ENCODE results near the gene MUTYH.

The MUTYH gene

GRCh38 chr1:45348609-45348965 lies 8.3 kb upstream of the MUTYH start:
- no peak for DNase-seq

- no peak for DNase-seq
Measured at GRCh38 chr1:45348020-45348419, 7.8 kb upstream of the MUTYH start.

- no peak for DNase-seq
Measured at GRCh38 chr1:45346473-45346872, 6.2 kb upstream of the MUTYH start.

- no peak for DNase-seq
Measured at GRCh38 chr1:45345014-45345413, 4.8 kb upstream of the MUTYH start.

DNA sequence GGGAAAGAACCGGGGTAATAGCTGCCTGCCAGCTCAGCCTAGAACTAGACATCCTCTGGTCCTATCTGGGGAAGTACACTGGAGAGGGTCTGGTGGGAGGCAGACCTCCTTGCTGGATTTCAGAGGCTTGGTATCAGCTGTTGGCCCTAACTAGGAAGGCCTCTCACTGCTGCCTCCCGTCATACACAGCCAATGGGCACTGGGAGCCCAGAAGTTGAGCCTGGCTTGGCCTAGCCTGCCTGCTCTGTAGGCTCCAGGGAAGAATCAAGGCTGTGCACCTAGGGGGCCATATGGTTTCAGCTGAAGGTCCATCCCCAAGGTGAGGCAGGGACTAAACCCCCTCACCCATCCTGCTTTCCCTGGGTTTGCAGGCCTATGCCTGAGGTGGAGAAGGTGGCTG lies 4.3 kb upstream of the MUTYH start:
- no peak for DNase-seq

DNA sequence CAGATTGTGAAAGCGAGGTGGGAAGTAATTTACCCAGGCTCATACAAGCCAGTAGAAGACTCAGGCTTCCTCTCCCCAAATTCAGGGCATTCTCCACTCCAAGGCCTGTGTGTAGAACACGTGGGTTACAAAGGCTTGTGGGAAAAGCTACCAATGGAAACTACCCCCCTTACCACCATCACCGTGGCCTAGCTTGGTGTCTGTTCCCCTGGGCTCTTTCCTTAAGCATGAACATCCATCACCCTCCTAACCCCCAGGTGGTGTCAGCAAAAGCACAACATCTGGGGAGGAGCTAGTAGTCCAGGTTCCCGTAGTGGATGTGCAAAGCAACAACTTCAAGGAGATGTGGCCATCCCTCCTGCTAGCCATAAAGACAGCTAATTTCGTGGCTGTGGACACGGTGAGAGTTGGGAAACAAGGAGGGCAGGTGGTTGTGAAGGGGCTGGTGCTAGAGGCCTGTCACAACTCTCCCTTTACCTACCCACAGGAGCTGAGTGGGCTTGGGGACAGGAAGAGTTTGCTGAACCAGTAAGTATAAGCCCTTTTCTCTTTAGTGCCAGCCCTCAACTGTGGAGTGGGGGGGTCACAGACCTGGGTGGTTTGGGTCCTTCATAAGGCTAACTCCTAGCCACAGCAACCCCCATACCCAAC lies 701 bp upstream of the MUTYH start:
- peak; percentile 15 for DNase-seq

GRCh38 chr1:45337630-45338325 lies 2.5 kb downstream of the MUTYH start:
- DNase-seq: no peak

GRCh38 chr1:45335855-45336324 lies 4.3 kb downstream of the MUTYH start:
- DNase-seq: no peak

DNA sequence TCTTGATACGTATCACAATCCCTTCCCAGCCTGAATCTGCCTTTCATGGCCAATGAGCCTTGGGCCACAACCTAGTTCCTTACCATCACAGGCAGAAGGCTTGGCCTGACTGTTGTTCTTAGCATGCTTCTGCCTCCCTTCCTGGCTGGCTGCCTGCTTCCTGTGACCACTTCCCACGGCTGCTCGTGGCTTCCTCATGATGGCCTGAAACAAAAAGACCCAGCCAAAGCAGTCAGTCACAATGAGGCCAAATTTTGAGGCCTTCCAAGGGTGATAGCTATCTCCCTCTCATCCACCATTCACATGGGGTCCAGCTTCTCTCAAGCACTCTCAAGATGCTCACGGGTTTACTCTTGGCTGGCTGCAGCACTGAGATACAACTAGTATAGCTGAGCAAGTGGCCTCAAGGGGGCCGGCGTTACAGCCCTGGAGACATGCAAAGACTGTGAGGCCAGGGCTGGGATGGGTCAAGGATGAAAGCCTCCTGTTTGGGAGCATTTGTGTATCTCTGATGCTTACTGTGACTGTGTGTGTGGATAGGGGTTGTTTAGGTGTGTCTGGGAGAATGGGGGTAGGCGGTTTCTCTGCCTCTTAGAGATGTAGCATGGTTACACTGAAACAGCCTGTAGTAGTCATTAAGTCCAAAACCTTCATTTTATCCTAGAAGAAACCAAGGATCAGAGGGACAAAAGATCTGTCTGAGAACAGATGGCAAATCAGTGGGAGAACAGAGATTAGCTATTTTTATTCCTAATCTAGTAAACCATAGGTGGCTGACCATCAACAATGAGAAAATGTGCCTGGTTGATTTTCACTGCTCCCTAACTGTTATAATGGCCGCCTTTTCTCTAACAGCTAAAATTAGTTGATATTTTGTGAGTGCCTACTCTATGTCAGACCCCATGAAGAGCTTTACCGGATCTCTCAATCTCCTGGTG lies 5.7 kb downstream of the MUTYH start:
- no peak for DNase-seq

DNA sequence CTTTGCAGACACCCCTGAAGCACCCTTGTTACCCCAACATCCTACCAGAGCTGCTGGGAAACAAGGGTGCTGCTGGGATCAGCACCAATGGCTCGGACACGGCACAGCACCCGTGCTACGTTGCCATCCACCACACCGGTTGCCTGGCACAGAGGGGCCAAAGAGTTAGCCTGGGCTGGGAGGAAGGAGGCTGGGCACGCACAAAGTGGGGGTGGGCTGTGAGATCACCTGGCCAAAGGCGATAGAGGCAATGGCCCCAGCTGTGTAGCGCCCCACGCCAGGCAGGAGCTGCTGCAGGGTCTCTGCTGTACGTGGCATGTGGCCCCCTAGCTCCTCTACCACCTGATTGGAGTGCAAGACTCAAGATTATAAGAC lies 7.9 kb downstream of the MUTYH start:
- DNase-seq: no peak

GRCh38 chr1:45331436-45332345 lies 8.5 kb downstream of the MUTYH start:
- DNase-seq: no peak

DNA sequence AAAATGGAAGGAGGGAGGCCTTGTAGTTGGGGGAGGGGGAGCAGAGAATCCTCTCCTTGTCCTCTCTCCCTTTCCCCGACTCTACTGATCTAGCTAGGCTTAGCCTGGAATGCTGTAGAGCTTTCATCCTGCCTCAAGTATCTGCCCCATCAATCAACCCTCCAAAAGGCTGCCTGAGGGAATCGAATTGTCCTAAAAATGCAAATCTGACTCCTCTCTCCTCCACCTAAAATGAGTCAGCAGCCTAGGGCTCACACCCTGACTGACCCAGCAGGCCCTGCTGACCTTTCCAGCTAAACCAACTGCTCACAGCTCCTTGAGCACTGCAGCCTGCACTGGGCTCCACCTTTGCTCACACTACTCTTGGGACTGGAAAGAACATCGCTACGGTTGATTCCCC lies 10.8 kb downstream of the MUTYH start:
- DNase-seq: no peak

GRCh38 chr1:45328680-45329079 lies 11.6 kb downstream of the MUTYH start:
- DNase-seq: no peak

DNA sequence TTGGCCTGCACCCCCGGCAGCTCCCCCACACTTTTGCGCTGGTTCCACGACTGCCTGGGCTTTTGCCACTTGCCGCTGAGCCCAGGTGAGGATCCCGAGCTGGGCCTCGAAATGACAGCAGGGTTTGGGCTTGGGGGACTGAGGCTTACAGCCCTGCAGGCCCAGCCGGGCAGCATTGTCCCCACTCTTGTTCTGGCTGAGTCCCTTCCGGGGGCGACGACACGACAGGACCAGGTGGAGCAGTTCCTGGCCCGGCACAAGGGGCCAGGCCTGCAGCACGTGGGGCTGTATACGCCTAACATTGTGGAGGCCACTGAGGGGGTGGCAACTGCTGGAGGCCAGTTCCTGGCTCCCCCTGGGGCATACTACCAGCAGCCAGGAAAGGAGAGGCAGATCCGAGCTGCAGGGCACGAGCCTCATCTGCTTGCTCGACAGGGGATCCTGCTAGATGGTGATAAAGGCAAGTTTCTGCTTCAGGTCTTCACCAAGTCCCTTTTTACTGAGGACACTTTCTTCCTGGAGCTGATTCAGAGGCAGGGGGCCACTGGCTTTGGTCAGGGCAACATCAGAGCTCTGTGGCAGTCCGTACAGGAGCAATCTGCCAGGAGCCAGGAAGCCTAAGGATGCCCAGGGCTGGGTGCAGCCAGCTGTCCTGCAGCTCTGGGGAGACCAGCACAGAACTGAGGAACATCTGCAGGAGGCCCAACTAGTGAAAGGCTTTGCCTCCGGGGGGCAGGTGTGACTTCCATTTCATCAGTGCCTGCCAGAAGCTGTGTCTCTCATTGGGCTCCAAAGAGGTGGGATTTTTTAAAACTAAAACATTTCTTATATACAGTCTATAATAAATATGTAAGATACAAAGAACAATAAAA lies 12.4 kb downstream of the MUTYH start:
- DNase-seq: peak; percentile 35

DNA sequence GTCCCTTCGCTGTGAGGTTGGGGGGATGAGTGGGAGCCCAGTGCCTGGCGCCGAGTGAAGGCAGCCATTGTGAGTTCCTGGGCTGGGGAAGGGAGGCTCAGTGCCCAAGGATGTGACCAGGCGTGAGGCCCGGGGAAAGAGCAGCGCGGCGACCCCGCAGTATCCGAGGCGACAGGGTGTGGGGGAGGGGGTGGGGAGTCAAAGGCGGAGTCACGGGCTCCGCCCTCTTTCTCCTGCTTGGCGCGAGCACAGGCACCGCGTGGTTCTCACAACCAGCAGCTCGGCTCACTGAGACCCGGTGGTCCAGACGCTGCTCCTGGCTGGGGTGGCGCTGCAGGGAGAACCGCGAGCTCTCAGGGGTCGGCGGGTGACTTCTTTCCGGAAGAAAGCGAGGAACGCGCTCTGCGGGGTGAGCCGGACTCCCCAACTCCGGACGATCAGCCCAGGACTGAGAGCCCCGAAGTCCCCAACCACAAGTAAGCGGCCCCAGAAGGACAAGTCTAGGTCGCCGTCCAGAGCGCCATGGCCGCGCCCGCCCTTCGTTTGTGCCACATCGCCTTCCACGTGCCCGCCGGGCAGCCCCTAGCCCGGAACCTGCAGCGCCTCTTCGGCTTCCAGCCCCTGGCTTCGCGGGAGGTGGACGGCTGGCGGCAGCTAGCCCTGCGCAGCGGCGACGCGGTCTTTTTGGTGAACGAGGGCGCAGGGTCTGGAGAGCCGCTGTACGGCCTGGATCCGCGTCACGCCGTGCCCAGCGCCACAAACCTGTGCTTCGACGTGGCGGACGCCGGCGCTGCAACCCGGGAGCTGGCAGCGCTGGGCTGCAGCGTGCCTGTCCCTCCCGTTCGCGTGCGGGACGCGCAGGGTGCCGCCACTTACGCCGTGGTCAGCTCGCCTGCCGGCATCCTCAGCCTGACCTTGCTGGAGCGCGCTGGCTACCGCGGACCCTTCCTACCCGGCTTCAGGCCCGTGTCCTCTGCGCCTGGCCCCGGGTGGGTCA lies 13.3 kb downstream of the MUTYH start, which contains the start of gene HPDL:
Gene HPDL (plus strand): TSS at position 269 of the 997 bp plus-strand sequence. CDS start 254 bp downstream, at position 523.
- peak; percentile 43 for DNase-seq

DNA sequence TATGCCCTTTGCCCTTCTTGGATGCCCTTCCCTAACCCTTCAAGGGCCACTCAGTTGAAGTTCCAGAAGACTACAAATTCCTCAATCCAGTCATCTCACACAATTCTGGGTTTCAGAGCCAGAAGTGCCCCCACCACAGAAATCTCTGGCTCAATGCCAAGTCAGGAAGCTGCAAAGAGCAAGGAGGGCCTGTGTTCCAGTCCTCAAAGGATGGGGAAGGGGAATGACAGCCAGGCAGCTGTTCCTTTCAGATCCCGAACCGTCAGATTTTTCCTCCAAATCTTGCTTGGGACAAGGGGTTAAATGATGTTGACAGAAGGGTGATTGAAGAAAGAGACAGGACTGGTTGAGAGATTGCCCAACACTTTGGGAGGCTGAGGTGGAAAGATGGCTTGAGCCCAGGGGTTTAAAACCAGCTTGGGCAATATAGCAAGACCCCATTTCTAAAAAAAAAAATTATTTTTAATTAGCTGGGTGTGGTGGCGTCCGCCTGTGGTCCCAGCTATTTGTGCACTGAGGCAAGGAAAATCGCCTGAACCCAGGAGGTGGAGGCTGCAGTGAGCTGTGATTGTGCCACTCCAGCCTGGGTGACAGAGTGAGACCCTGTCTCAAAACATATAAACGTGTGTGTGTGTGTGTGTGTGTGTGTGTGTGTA lies 14.3 kb downstream of the MUTYH start:
- peak; percentile 36 for DNase-seq

DNA sequence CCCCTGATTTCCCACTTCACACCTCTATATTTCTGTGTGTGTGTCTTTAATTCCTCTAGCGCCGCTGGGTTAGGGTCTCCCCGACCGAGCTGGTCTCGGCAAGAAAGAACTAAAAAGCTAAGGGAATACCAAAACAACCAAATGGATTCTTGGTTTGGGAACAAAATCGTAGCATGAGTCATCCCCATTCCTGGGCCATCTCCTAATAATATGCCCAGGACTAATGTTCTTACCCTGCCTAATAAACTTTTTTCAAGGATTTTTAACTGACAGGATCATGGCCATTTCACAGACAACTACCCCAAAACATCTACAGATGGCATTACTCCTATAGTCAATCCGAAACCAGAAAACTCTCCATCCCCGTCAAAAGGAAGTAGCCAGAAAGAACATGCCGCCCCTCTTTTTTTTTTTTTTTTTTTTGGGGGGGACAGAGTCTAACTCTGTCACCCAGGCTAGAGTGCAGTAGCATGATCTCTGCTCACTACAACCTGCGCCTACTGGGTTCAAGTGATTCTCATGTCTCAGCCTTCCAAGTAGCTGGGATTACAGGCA lies 17.7 kb downstream of the MUTYH start:
- DNase-seq: no peak

DNA sequence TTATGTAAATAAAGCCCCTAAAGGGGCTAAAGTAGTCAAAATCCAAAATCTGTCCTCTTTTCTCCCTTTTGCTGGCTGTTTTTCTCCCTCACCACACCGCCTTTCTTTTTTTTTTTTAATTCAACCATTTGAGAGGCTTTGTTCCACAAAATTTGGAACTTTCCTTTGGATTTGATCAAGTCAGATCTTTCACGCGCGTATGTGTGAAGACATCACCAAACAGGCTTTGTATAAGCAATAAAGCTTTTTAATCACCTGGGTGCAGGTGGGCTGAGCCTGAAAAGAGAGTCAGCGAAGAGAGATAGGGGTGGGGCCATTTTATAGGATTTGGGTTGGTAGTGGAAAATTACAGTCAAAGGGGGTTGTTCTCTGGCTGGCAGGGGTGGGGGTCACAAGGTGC lies 18.8 kb downstream of the MUTYH start:
- DNase-seq: no peak

DNA sequence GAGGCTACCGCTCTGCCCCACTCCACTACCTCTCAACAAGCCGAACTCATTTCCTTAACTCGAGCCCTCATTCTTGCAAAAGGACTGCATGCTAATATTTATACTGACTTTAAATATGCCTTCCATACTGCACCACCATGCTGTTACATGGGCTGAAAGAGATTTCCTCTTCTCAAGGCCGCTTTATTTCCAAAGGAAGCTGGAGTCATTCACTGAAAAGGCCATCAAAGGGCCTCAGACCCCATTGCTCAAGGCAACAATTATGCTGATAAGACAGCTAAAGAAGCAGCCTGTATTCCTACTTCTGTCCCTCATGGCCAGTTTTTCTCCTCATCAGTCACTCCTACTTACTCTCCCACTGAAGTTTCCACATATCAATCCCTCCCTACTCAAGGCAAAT lies 20.5 kb downstream of the MUTYH start:
- DNase-seq: no peak

Data from NCI-H345 (cell line).